HG02840 (cell line): ENCODE measurements around the gene CHRNA4.
"Not testable (repeated sequence)": the region's sequence is repeated elsewhere in the genome, so short reads cannot be mapped to it uniquely, and the experiment has no call there.

ENCODE experiments used
- ATAC-seq: cut with Tn5 transposase; IDR thresholded peaks from one replicate; pipeline ENCODE4 v1.9.1; 2021; ENCODE audit warnings: mild to moderate bottlenecking, moderate library complexity, moderate number of reproducible peaks; ENCODE audit not compliant: unreplicated experiment, low FRiP score

Gene CHRNA4

DNA sequence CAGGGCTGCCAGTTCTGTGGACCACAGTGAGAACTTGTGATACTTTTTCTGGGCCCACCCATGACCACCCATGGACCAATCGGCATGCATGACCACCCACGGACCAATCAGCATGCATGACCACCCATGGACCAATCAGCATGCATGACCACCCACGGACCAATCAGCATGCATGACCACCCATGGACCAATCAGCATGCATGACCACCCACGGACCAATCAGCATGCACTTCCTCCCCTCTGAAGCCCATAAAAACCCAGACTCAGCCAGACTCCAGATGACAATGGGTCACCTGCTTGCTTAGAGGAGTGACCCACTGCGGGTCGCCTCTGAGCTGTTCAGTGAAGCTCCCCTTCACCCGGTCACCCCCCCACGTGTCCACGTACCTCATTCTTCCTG is 18.7 kb upstream of the CHRNA4 start:
- ATAC-seq = not testable (repeated sequence)

DNA sequence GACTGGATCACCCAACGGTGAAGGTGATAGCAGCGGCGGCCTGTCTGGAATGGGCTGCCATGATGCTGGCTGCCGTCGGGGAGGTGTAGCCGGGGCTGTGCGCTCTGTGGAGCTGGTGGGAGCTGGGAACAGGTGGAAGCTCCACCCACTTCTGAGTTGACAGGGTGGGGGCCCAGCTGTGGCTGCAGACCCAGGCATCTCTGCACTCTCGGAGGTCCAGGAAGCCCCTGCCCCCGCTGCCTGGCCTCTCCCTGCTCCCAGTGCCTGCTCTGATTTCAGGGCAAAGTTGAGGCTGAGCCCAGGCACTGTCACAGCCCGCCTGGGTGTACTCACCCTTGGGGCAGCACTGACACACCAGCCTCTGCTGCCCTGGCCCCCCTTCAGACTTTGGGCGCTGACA is 18.1 kb upstream of the CHRNA4 start:
- ATAC-seq = no peak

DNA sequence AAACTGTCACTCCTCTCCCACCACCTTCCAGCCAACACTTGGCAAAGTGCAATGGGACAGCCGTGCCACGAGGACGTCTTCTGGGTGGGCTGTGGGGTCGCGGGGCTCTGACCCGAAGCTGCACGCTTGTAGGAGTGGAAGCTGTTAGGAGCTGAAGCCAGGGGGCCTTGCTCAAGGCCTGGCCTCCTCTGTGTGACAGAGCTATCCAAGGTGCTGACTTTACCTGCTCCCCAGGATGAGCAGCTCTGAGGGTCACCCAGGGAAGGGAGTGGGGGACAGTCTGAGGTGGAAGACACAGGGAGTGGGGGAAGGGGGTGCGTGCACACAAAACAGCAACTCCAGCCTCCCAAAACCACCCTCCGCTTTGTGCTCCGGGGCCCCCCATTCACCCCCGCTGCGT is 17.5 kb upstream of the CHRNA4 start:
- no peak for ATAC-seq

DNA sequence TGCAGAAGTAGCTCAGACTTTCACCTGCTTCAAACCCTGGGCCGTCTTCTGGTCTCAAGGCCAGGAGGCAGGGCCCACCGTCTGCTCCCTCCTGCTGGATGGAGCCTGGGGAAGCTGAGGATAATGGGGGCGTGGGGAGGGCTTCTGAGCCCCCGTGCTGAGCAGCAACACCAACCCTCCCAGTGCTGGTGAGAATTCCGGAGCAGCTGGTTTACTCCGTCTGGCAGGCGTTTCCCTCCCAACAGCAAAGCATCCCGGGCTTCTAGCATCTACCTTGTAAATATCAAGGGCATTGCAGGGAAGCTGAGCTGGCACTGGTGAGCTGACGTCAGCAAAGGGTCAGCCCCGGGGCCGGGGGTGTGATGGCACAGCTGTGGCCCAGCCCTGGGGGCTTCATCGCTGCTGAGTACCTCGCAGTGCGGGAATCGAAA is 16.8 kb upstream of the CHRNA4 start:
- no peak for ATAC-seq

DNA sequence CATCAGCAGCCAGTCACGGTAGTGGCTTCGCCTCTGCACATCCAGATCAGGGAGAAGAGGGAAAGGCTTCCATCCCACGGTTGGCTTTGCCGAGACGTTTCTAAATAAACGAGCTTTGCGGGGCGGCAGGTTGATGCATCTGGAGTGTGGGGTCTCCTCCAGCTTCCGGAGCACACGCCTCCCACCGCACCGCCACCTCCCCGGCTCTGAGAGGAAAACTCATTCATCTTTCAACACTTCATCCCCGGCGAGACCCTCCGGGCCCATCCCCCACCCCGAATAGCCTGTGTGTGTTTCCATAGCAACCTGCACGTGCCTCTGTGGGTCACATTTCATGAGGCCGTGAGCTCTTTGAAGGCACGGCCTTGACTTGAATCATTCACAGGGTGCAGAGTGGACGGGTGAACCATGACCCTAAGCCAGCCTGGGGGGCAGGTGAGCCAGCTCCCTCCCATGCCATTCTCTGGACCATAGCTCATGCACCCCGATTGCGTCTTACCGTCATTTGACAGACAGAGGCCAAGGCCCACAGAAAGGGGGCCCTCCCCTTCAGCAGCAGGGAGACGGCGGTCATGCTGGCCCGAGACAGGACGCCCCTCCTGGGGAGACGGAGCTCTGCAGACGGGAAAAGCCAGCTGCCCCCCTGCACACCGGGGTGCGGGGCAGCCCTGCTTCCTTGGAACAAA is 16.2 kb upstream of the CHRNA4 start:
- ATAC-seq = no peak

DNA sequence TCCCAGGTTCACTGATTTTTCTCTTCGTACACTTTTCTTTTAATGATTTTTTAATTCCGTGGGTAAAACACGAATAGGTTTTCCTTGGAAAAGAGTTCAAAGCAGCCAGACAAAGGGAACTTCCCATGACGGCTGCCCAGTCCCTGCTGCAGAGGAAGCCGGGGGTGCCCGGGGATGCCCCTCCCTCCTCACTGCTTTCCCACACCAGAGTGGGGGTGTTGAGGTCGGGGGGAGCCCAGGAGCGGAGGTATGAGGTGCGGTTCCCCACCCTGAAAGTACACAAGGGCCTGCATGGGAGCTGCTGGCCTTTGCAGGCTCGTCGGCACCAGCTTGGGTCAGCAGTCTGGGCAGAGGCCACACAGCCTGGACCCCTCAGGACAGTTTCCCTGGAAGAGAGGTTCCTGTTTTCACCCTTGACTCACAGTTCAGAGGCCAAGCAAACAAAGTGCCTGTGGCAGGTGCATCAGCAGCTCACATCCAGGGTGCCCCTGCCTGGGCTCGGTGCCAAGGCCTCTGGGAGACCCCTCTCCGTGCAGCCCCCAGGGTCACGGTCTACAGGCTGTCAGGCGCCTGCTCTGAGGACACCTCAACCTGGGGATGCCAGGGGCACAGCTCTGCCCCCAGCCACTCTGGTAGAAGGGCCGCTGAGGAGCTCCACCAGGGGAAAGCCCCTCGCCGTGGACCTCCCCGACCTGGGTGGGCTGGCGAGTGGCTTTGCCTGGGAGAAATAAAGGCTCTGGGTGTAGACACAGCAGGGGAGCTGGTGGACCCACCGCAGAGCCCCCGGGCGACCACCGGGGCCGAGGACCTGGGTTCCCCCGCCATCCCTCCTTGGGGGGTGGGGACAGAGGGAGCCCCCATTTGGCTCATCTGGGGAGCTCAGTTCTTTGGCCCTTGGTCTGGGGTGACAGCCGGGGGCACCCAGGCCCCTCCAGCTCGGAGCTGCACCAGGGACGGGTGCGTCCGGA is 15.4 kb upstream of the CHRNA4 start:
- ATAC-seq = no peak

DNA sequence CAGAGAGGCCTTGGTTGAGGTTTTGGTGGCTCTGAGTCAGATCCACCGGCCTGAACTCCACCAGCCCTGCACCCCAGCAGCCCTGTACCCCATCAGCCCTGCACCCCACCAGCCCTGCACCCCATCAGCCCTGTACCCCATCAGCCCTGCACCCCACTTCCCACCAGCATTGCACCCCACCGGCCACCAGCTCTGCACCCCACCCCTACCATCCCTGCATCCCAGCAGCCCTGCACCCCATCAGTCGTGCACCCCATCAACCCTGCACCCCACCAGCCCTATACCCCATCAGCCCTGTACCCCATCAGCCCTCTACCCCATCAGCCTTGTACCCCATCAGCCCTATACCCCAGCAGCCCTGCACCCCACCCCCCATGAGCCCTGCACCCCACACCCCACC is 14.3 kb upstream of the CHRNA4 start:
- ATAC-seq = no peak

DNA sequence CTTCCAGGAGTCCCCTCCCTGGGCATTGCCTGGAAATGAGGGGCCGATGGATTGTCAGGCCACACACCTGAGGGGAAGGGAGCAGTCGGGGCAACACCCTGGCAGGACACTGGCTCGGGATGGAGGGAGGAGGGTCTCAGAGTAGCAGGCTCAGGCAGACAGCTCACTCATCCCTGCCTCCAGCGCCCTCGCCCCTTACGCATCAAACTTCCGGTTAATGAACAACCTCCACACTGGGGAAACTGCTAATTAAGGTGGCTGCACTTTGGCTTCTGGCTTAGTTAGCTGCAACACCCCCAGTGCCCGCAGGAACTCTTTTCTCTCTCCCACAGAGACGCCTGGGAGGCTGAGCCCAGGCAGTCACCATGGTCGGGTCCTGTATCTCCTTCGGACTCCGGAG is 13.4 kb upstream of the CHRNA4 start:
- no peak for ATAC-seq

DNA sequence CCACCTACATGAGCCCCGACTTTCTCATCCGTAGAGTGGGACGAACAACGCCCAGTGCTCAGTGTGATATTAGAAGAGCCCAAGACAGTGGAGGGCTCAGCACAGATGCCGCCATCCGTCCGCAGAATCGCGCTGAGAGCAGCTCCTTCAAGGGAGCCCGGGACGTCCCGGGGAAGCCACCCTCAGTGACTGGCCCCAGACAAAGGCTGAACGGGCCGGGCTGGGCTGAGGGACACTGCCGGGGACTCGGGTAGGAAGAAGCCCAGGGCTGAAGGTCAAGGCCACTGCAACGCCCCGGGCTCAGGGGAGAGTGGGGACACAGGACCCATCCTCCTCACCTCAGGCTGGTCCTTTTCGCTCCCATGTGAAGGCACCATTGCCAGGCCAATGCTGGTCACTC is 12.8 kb upstream of the CHRNA4 start:
- no peak for ATAC-seq

DNA sequence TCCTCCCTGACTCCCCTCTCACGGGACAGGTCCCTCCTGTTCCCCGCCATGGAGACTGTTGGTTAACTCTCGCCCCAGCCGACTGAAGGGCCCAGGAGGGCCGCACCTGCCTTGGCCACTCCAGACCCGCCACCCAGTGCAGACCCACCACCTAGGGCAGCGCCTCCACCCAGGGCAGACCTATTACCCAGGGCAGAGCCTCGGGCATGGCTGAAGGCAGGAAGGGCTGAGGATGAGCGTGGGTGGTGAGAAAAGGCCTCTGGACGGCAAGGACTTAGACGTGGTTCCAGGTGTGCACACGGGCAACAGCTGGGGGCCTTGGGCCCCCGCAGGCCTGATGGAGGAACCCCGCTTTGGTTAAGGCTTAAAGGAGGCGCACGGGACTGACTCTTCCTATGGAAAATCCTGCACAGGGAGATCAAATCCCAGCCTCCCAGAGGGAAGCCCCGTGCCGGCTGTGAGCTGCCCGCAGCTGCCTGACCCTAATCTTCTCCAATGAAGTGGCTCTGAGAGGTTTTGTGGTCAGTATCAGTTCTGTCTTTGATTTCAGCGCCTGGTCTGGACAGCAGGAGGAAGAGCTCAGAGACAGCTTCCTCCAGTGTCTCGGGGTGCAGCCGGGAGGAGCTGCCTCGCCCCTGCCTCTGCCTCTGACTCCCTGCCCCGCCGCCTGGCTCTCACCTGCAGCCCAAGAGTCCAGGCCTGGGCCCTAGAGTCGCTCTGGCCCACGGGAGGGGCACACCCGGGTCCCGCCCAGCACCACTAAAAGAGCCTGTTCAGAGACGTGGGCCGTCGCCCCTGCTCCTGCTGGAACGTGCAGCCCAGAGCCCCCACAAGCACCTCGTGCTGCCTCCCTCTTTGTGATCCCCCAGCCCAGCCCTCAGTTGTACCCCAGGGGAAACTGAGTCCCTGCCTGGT is 12.1 kb upstream of the CHRNA4 start:
- no peak for ATAC-seq

DNA sequence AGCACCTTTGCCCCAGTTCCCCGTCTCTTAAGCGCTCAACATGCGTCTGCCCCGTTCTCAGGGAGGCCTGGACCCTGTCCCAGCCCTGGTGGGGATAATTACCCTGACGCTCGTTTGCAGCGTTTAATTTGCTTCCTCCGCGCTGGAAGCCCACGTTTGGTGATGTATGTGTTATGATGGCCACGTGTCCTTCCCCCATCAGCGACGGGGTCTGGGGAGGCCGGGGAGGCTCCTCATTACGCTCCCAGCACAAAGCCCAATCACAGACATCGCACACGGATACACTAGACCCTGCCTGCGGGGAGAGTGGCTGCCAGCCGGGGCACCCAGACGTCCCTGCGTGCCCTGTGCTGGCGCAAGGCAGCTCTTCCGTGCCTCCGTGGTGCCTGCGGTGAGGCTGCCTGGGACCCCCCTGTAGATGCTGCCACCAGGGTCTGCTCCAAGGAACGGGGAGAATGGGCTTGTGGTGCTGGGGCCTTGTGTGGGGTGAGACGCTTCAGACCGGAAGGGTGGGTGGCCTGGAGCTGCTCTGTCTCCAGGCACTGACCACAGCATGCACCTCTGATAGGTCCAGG is 10.2 kb upstream of the CHRNA4 start:
- no peak for ATAC-seq

DNA sequence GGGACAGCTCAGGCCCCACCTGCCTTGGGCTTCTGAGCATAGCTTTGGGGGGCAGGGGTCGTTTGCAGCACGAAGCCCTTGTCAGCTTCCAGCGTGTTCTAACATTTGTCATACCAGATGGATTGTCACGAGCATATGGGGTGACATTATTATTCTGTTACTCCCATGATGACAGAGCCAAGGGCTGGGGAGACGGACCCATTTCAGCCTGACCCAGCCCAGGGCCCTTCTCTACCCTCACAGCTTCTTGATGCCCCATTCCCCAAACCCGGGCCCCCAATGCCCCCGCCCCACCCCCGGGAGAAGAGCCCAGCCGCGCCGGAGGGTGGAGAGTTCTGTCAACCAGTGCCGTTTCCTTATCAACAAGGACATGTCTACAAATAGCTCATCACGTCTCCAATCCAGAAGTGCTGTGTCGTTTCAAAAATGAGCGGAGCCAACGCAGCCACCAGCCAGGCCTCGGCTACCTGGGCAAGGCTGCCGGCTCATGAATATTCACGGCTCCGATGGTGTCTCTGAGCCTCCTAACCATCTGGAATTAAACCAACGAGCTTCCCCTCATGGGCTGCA is 9.6 kb upstream of the CHRNA4 start:
- no peak for ATAC-seq

DNA sequence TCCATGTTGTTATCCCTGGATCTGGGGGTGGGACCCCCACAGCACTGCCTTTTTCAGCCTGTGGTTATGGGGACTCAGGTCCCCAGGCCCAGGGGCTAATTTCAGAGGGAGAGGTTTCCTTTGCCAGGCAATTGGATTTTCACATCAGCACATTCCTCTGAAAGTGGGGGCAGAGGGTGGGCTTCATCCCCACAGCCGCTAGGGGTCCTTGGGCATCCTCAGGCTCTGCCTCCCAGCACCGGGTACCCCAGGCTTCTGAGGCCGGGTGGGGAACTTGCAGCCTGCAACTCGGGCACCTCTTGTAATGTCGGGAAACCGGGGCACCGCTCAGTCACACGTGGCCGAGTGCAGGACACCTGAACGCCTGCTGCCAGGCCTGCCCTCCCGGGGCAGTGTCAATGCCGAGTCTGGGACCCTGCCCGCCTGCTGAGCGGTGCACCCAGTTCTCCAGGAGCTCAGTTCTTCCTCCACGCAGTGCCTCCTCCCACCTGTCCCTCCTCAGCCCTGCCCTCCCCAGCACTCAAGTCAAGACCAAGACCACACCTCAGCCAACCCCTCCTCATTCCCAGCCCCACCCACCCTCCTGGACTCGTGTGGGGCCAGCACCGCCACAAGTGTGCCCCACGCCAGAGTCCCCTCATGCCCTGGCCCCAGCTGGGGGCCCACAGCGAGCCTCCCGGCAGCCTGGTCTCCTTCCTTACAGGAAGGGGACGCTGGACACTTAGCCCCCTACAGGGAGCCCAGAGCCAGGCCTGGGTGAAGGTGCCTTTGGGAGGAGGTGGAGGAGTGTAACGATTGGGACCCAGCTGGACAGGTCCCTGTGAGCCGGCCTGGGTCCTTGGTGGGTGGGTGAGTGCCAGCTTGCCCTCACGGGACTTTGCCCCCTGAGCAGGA is 8.8 kb upstream of the CHRNA4 start:
- no peak for ATAC-seq

DNA sequence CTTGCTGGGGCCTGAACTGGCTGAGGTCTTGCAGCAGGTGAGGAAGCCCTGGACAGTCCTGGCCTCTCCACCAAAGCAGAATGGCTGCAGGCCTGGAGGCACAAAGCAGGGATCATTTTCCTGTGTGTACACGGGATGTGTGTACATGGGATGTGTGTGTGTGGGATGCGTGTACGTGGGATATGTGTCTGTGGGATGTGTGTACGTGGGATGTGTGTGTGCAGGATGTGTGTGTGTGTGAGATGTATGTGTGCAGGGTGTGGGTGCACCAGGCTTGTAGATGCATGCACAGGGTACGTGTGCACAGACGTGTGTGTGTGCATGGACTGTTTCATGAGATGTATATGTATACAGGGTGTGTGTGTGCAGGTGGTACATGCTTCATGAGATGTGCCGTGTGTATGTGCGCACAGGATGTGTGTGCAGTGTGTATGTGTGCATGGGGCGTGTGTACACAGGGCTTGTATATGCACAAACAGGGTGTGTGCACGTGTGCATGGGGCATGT is 7.9 kb upstream of the CHRNA4 start:
- no peak for ATAC-seq

DNA sequence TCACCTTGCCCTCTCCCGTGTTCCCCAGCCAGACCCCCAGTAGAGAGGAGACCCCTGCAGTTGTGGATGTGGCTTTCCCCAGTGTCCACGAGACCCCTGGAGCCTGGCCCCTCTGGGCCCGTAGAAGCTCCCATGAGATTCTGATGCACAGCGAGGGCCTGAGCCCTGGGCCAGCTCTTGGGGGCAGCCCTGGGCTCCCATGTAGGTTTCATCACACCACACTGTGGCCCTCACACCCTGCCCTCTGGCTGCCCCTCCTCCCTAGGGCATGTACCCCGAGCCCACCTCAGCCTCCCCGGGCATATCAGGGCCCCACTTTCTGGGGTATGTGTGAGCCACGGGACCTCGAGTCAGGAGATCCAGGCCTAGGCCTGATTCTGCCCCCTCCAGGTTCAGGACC is 7.0 kb upstream of the CHRNA4 start:
- ATAC-seq = no peak

DNA sequence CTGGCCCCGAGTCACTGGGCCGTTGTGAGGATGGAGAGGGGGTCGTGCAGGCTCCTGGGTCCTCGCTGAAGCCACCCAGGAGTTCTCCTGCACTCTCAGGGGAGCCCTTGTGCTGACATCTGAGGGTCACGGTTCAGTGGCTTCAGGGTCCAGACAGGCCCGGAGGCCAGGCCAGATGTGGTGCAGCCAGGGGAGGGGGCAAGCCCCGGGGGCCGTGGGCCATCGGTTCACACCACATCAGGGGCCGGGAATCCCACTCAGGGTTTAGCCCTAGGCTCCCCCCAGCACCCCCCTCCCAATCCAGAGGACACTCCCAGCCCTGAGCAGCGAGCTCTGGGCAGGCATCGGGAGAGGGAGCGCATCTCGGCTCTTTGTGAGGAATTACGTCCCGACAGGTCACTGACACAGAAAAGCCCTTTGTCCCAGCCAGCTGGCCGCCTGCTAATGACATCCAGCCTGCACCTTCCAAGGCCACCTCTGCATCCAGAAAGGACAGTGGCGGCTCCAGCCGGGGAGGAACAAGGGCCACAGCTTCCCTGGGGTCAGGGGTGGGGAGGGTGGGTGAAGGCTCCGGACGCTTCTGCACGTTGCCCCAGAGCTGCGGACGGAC is 6.4 kb upstream of the CHRNA4 start:
- no peak for ATAC-seq

DNA sequence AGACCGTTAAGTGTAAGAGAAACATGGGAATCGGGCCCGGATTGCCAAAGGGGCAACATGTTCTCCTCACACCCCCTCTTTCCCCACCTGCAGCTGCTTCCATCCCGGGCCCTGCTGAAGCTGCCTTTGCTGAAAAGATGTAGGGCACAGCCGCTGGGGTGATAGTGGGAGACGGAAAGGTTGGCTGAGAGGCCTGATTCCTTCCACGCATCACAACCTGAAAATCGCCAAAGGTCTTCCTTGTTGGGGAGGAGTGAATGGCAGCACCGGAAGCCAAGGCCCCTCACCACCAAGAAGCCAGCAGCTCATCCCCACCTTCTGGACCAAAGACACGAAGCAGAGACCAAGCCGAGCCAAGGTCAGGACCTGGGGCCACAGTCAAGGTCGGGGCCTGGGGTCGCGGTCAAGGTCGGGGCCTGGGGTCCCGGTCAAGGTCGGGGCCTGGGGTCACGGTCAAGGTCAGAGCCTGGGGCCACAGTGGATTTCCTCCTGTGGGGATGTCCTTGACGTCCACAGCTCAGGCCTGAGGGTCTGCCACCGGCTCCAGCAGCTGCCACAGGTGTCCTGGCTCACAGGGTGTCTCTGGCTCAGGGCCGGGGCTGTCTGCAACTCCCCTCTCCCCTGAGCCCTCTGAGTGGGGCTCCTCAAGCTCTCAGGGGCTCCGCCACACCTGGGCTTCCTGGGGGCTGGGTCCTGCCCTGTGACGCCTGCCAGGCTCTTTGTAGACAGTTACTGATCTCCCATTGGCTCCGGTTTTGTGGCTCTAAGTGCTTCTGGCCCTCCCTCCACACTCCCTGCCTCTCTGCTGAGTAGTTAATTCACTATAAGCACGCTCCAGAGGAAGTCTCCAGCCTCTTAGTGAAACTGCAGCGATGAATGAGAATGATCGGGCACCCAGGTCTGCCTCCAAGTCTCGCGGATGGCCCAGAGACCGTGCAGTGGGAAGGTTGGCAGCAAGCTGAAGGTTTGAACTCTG is 5.5 kb upstream of the CHRNA4 start:
- no peak for ATAC-seq
